ENCODE data around the gene C20orf96.

GRCh38 chr20:305745-306144, 15.2 kb upstream of the C20orf96 start:
- TF ChIP-seq POLR2AphosphoS5 (IDR thresholded peaks at IDR 0.05) (no peak), POLR2A (IDR thresholded peaks at IDR 0.05; ENCODE audit: low read depth) (no peak), EP300 (IDR thresholded peaks at IDR 0.05) (no peak)
- TF ChIP-seq, protein P1, sequence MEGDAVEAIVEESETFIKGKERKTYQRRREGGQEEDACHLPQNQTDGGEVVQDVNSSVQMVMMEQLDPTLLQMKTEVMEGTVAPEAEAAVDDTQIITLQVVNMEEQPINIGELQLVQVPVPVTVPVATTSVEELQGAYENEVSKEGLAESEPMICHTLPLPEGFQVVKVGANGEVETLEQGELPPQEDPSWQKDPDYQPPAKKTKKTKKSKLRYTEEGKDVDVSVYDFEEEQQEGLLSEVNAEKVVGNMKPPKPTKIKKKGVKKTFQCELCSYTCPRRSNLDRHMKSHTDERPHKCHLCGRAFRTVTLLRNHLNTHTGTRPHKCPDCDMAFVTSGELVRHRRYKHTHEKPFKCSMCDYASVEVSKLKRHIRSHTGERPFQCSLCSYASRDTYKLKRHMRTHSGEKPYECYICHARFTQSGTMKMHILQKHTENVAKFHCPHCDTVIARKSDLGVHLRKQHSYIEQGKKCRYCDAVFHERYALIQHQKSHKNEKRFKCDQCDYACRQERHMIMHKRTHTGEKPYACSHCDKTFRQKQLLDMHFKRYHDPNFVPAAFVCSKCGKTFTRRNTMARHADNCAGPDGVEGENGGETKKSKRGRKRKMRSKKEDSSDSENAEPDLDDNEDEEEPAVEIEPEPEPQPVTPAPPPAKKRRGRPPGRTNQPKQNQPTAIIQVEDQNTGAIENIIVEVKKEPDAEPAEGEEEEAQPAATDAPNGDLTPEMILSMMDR (IDR thresholded peaks at IDR 0.05), result no peak

Measured in esophagus muscularis mucosa (tissue), 4 donors.